IMR-90 (cell line): ENCODE results near the gene CDKN3. TPM values are rescaled to one million over a fixed set of nuclear protein-coding genes. Genes with fewer than 3 reads are reported as not detected.

Experiments
- ATAC-seq: fragments of 200-7000 bp; cut with Tn5 transposase; 2 replicates; pipeline ENCODE4 v1.9.1; 2020; ENCODE audit warnings: low read depth, mild to moderate bottlenecking, moderate library complexity
- BruUV-seq: library from RNA; stranded (reverse); fragments of 400-500 nt; replicated peaks from 2 replicates; lab custom pipeline; 2021; lab: Mats Ljungman, UMichigan
- CTCF ChIA-PET: fragments of 300-600 bp; formaldehyde crosslinking; extraction: SDS; loops from one replicate; lab custom pipeline; 2021; ENCODE audit warnings: antibody characterized with exemption; lab: Yijun Ruan, JAX
- POLR2A ChIA-PET: fragments of 300-600 bp; sonication (Branson Sonifier 250); formaldehyde crosslinking; loops from one replicate; lab custom pipeline; 2022; ENCODE audit warnings: antibody characterized with exemption; ENCODE audit not compliant: unreplicated experiment; lab: Charles Lee
- DNase-seq: peaks from one replicate; pipeline ENCODE4 v3.0.0; 2013
- H2AFZ ChIP-seq: replicated peaks from 2 replicates; pipeline ENCODE3; 2013; ENCODE audit warnings: low read length, mild to moderate bottlenecking; ENCODE audit not compliant: poor library complexity
- H2AK5ac ChIP-seq: 2 replicates; pipeline ENCODE4 v1.6.1; 2013; ENCODE audit warnings: low read depth, low read length, inconsistent platforms
- H2AK9ac ChIP-seq: replicated peaks from 2 replicates; pipeline ENCODE3; 2013; ENCODE audit warnings: mild to moderate bottlenecking, low read depth, low read length, moderate library complexity; ENCODE audit not compliant: poor library complexity
- H2BK120ac ChIP-seq: 2 replicates; pipeline ENCODE4 v1.6.1; 2013; ENCODE audit warnings: low read depth, low read length, inconsistent platforms
- H2BK15ac ChIP-seq: 3 replicates; pipeline ENCODE4 v1.6.1; 2013; ENCODE audit warnings: low read depth, low read length, inconsistent platforms
- H2BK20ac ChIP-seq: 2 replicates; pipeline ENCODE4 v1.6.1; 2013; ENCODE audit warnings: low read depth, mild to moderate bottlenecking, inconsistent platforms, low read length, moderate library complexity
- H2BK5ac ChIP-seq: 2 replicates; pipeline ENCODE4 v1.6.1; 2013; ENCODE audit warnings: mild to moderate bottlenecking, low read depth, low read length, inconsistent platforms; ENCODE audit not compliant: poor library complexity, severe bottlenecking
- H3K14ac ChIP-seq: replicated peaks from 2 replicates; pipeline ENCODE4 v1.6.1; 2013; ENCODE audit warnings: low read depth, low read length, inconsistent platforms
- H3K18ac ChIP-seq: 2 replicates; pipeline ENCODE4 v1.6.1; 2013; ENCODE audit warnings: low read depth, low read length, control low read depth
- H3K23ac ChIP-seq: 2 replicates; pipeline ENCODE4 v1.6.1; 2013; ENCODE audit warnings: low read depth, low read length, inconsistent platforms
- H3K27ac ChIP-seq: 2 replicates; pipeline ENCODE4 v1.5.1; 2013; ENCODE audit warnings: mild to moderate bottlenecking, control low read depth, low read length; ENCODE audit not compliant: insufficient read depth
- H3K27me3 ChIP-seq: 2 replicates; pipeline ENCODE4 v1.6.1; 2013; ENCODE audit warnings: low read length; ENCODE audit not compliant: control insufficient read depth, insufficient read depth
- H3K36me3 ChIP-seq: 2 replicates; pipeline ENCODE4 v1.6.1; 2013; ENCODE audit warnings: low read length, mixed read lengths; ENCODE audit not compliant: control insufficient read depth, insufficient read depth
- H3K4ac ChIP-seq: 2 replicates; pipeline ENCODE4 v1.6.1; 2013; ENCODE audit warnings: low read depth, low read length, inconsistent platforms
- H3K4me1 ChIP-seq: 2 replicates; pipeline ENCODE4 v1.6.1; 2013; ENCODE audit warnings: low read length, mixed read lengths; ENCODE audit not compliant: control insufficient read depth, insufficient read depth
- H3K4me2 ChIP-seq: 2 replicates; pipeline ENCODE4 v1.6.1; 2013; ENCODE audit warnings: low read depth, mild to moderate bottlenecking, control low read depth, low read length, moderate library complexity
- H3K4me3 ChIP-seq: 2 replicates; pipeline ENCODE4 v1.5.1; 2013; ENCODE audit warnings: low read depth, mild to moderate bottlenecking, control low read depth, low read length, moderate library complexity; ENCODE audit not compliant: insufficient read depth
- H3K56ac ChIP-seq: 2 replicates; pipeline ENCODE4 v1.6.1; 2013; ENCODE audit warnings: low read length, inconsistent platforms; ENCODE audit not compliant: insufficient read depth; ENCODE audit errors: extremely low read depth
- H3K79me1 ChIP-seq, 2 experiments: 2 replicates each; pipeline ENCODE4 v1.6.1; 2013; ENCODE audit warnings: low read length in 2 of 2, inconsistent platforms in 1 of 2, low read depth in 1 of 2
- H3K9ac ChIP-seq: 2 replicates; pipeline ENCODE4 v1.6.1; 2013; ENCODE audit warnings: low read depth, low read length, control low read depth
- H3K9me1 ChIP-seq: 2 replicates; pipeline ENCODE4 v1.6.1; 2013; ENCODE audit warnings: low read length, inconsistent platforms; ENCODE audit not compliant: insufficient read depth
- H3K9me3 ChIP-seq: 2 replicates; pipeline ENCODE4 v1.6.1; 2013; ENCODE audit warnings: low read length; ENCODE audit not compliant: control insufficient read depth, insufficient read depth
- H4K20me1 ChIP-seq: 2 replicates; pipeline ENCODE4 v1.6.1; 2013; ENCODE audit warnings: low read length, inconsistent platforms; ENCODE audit not compliant: insufficient read depth
- H4K5ac ChIP-seq: 2 replicates; pipeline ENCODE4 v1.6.1; 2013; ENCODE audit warnings: mild to moderate bottlenecking, low read depth, low read length, control low read depth
- H4K8ac ChIP-seq, 2 experiments: 2 replicates each; pipeline ENCODE4 v1.6.1; 2013; ENCODE audit warnings: low read depth in 2 of 2, low read length in 2 of 2, control low read depth in 1 of 2, inconsistent platforms in 1 of 2
- H4K91ac ChIP-seq: 2 replicates; pipeline ENCODE4 v1.6.1; 2013; ENCODE audit warnings: low read depth, low read length, inconsistent platforms; ENCODE audit not compliant: insufficient read depth
- CEBPB ChIP-seq: IDR thresholded peaks from 2 replicates; pipeline ENCODE4 v1.6.1; 2012; ENCODE audit warnings: low read depth, low read length, improper control_type of control experiment
- MAFK ChIP-seq: IDR thresholded peaks from 2 replicates; pipeline ENCODE4 v1.6.1; 2012; ENCODE audit warnings: low read depth, low read length, improper control_type of control experiment
- MAZ ChIP-seq: IDR thresholded peaks from 2 replicates; pipeline ENCODE4 v1.6.1; 2012; ENCODE audit warnings: low read depth, mild to moderate bottlenecking, low read length, improper control_type of control experiment, moderate library complexity, borderline replicate concordance
- MXI1 ChIP-seq: IDR thresholded peaks from 2 replicates; pipeline ENCODE4 v1.6.1; 2012; ENCODE audit warnings: low read depth, mild to moderate bottlenecking, low read length, moderate library complexity, borderline replicate concordance
- NFE2L2 ChIP-seq: fragments of 150-350 bp; IDR thresholded peaks from 2 replicates; pipeline ENCODE4 v1.6.1; 2016; ENCODE audit warnings: low read depth, mild to moderate bottlenecking, low read length
- RCOR1 ChIP-seq: IDR thresholded peaks from 2 replicates; pipeline ENCODE4 v1.6.1; 2012; ENCODE audit warnings: mild to moderate bottlenecking, low read length, improper control_type of control experiment; ENCODE audit not compliant: insufficient replicate concordance
- RFX5 ChIP-seq: IDR thresholded peaks from 2 replicates; pipeline ENCODE4 v1.8.0; 2012; ENCODE audit warnings: low read depth, mild to moderate bottlenecking, low read length, moderate library complexity
- SMC3 ChIP-seq: fragments of 150-350 bp; IDR thresholded peaks from 2 replicates; pipeline ENCODE4 v1.6.1; 2016; ENCODE audit warnings: low read depth, mild to moderate bottlenecking, antibody characterized with exemption, low read length, moderate library complexity
- WGBS, 2 experiments: methylation state at CpG; one replicate each; pipeline versions ENCODE4 v1.1.5 to v1.1.7; 2013; ENCODE audit warnings: missing lambda C conversion rate in 2 of 2; ENCODE audit not compliant: insufficient read length in 1 of 2; ENCODE audit errors: extremely low coverage in 2 of 2; 5-methylcytosine and 5-hydroxymethylcytosine counted together
- dilution Hi-C: fragments of 300-500 bp; cut with HindIII; formaldehyde crosslinking; loops from one replicate; pipeline ENCODE4 v1.14.3; 2018; ENCODE audit warnings: low sequenced_read_pairs; ENCODE audit not compliant: unreplicated experiment
- in situ Hi-C: fragments of 300-500 bp; cut with MboI; formaldehyde crosslinking; loops from 3 replicates; pipeline ENCODE4 v1.14.3; 2019; ENCODE audit warnings: low sequenced_read_pairs, inconsistent platforms, mixed read lengths
- intact Hi-C: fragments of 100-400 bp; cut with micrococcal nuclease; formaldehyde crosslinking; loops from 2 replicates; pipeline ENCODE4 v1.10.0; 2022
- polyA plus RNA-seq, 3 experiments: library from polyadenylated mRNA; depleted of rRNA; stranded (reverse); fragments of >200 nt; gene quantifications; 2 replicates each; pipeline ENCODE4 v1.2.3, GENCODE V29; 2012; ENCODE audit warnings: low replicate concordance in 1 of 3
- total RNA-seq: library from RNA; depleted of rRNA; stranded (reverse); fragments of >200 nt; gene quantifications from 2 replicates; pipeline ENCODE4 v1.2.3, GENCODE V29; 2012
- TF ChIP-seq, protein P1 (sequence below): conservative IDR thresholded peaks from 2 replicates; pipeline ENCODE4 v1.5.1; 2012; ENCODE audit warnings: mild to moderate bottlenecking, low read depth, low read length, improper control_type of control experiment
- TF ChIP-seq, protein P2 (sequence below): fragments of 150-350 bp; IDR thresholded peaks from 2 replicates; pipeline ENCODE4 v1.6.1; 2016; ENCODE audit warnings: low read depth, mild to moderate bottlenecking, low read length, moderate library complexity, borderline replicate concordance
- TF ChIP-seq, protein P3 (sequence below): fragments of 150-350 bp; IDR thresholded peaks from 2 replicates; pipeline ENCODE4 v1.6.1; 2017; ENCODE audit warnings: mild to moderate bottlenecking, antibody characterized with exemption, low read length, low read depth

The CDKN3 gene
- total and polyA plus RNA-seq, 2 of the 4 experiments (the other 2 are of a cell fraction): 38.9 to 48.9 TPM

DNA sequence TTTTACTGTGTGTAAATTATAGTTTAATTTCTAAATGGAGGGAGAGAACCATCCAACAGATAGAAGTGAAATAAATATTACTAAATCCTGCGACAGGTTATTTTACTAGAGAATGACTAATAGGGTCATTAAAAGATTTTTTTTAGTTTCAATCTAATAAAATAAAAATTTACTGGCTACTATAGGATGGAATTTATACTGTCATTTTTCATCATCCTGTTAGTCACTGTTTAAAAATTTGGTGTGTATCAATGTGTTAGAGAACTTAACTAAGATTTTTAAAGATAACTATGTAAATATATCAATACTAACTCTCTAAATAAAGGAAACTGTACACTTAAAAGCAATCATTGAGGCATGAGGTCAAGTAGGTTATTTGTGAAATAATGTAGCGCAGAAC lies 41.1 kb upstream of the CDKN3 start:
- no peak overlapping the region for H4K5ac ChIP-seq
- ChIA-PET CTCF (interaction anchor here (1.1 to 1.4 kb wide), 2 partner anchors 8 to 11 kb away, joined by 5 read pairs; no protein-coding TSS in a partner anchor), POLR2A (no interaction called here)
- H3K9ac ChIP-seq: no peak overlapping the region
- H2BK15ac ChIP-seq: no peak overlapping the region
- no peak overlapping the region for H3K18ac ChIP-seq
- no peak overlapping the region for H3K4ac ChIP-seq
- peaks cover 3% of the 10 kb centered on the region for H3K27me3 ChIP-seq
- H3K4me1 ChIP-seq: no peaks in the 10 kb centered on the region
- BruUV-seq: no TSS peak
- H2BK20ac ChIP-seq: no peak overlapping the region
- TF ChIP-seq RFX5 (no peak), MAZ (no peak), SMC3 (no peak), RCOR1 (no peak), NFE2L2 (no peak), MAFK (no peak), CEBPB (no peak), MXI1 (no peak)
- TF ChIP-seq, protein P1, sequence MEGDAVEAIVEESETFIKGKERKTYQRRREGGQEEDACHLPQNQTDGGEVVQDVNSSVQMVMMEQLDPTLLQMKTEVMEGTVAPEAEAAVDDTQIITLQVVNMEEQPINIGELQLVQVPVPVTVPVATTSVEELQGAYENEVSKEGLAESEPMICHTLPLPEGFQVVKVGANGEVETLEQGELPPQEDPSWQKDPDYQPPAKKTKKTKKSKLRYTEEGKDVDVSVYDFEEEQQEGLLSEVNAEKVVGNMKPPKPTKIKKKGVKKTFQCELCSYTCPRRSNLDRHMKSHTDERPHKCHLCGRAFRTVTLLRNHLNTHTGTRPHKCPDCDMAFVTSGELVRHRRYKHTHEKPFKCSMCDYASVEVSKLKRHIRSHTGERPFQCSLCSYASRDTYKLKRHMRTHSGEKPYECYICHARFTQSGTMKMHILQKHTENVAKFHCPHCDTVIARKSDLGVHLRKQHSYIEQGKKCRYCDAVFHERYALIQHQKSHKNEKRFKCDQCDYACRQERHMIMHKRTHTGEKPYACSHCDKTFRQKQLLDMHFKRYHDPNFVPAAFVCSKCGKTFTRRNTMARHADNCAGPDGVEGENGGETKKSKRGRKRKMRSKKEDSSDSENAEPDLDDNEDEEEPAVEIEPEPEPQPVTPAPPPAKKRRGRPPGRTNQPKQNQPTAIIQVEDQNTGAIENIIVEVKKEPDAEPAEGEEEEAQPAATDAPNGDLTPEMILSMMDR: no peak
- TF ChIP-seq, protein P2, sequence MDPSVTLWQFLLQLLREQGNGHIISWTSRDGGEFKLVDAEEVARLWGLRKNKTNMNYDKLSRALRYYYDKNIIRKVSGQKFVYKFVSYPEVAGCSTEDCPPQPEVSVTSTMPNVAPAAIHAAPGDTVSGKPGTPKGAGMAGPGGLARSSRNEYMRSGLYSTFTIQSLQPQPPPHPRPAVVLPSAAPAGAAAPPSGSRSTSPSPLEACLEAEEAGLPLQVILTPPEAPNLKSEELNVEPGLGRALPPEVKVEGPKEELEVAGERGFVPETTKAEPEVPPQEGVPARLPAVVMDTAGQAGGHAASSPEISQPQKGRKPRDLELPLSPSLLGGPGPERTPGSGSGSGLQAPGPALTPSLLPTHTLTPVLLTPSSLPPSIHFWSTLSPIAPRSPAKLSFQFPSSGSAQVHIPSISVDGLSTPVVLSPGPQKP: no peak
- TF ChIP-seq, protein P3, sequence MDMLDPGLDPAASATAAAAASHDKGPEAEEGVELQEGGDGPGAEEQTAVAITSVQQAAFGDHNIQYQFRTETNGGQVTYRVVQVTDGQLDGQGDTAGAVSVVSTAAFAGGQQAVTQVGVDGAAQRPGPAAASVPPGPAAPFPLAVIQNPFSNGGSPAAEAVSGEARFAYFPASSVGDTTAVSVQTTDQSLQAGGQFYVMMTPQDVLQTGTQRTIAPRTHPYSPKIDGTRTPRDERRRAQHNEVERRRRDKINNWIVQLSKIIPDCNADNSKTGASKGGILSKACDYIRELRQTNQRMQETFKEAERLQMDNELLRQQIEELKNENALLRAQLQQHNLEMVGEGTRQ: no peak
- H3K9me1 ChIP-seq: 0 out of 2 replicates have a peak, but pooled peaks cover 5% of the 10 kb centered on the region
- DNase-seq (no peak), ATAC-seq (no peak)
- H2BK120ac ChIP-seq: no peak overlapping the region
- no peak overlapping the region for H3K27ac ChIP-seq
- H2AK5ac ChIP-seq: no peak overlapping the region
- H3K56ac ChIP-seq: no peak overlapping the region
- no peaks in the 10 kb centered on the region; the same call in 1 of the 2 replicates for H3K9me3 ChIP-seq
- no peak overlapping the region for H3K4me3 ChIP-seq
- H2BK5ac ChIP-seq: no peak overlapping the region
- no peaks in the 10 kb centered on the region for H4K20me1 ChIP-seq
- dilution Hi-C loops (no loop called here), in situ Hi-C loops (no loop called here), intact Hi-C loops (no loop called here)
- no peak overlapping the region for H3K4me2 ChIP-seq
- H3K23ac ChIP-seq: no peak overlapping the region
- H2AFZ ChIP-seq: no peak overlapping the region
- no peaks in the 10 kb centered on the region for H3K79me1 ChIP-seq
- no peaks in the 10 kb centered on the region for H3K36me3 ChIP-seq
- WGBS, 2 experiments: no CpG with 5 or more reads among the region's 2 CpGs
- H2AK9ac ChIP-seq: no peak overlapping the region
- no peak overlapping the region for H3K14ac ChIP-seq
- H4K8ac ChIP-seq: no peak overlapping the region
- no peak overlapping the region for H4K91ac ChIP-seq
